WTC11 (cell line): ENCODE measurements around the gene OPCML. TPM values are rescaled to one million over a fixed set of nuclear protein-coding genes. Genes with fewer than 3 reads are reported as not detected.

Source experiments
- ATAC-seq: fragments of 200-7000 bp; cut with Tn5 transposase; 2 replicates; pipeline ENCODE4 v1.10.0; 2021; ENCODE audit warnings: mild to moderate bottlenecking, moderate library complexity
- CTCF ChIA-PET: fragments of 300-600 bp; sonication (Branson Sonifier 250); formaldehyde crosslinking; loops from one replicate; lab custom pipeline; 2021; ENCODE audit warnings: antibody characterized with exemption; lab: Charles Lee
- POLR2A ChIA-PET: fragments of 350-600 bp; sonication (Branson Sonifier 250); formaldehyde crosslinking; loops from one replicate; lab custom pipeline; 2021; ENCODE audit warnings: antibody characterized with exemption; lab: Charles Lee
- DNase-seq: peaks from one replicate; pipeline ENCODE4 v3.0.0; 2021; ENCODE audit warnings: low spot score
- H3K27ac Mint-ChIP-seq: 2 replicates; pipeline ENCODE4 v1.8.0; 2021; ENCODE audit warnings: mixed read lengths
- H3K27me3 Mint-ChIP-seq: 2 replicates; pipeline ENCODE4 v1.8.0; 2021; ENCODE audit warnings: low read depth, mild to moderate bottlenecking, moderate library complexity, mixed read lengths
- H3K36me3 Mint-ChIP-seq: 2 replicates; pipeline ENCODE4 v1.8.0; 2021; ENCODE audit warnings: mixed read lengths
- H3K4me1 Mint-ChIP-seq: 2 replicates; pipeline ENCODE4 v1.8.0; 2022; ENCODE audit warnings: mixed read lengths
- H3K4me3 Mint-ChIP-seq: 2 replicates; pipeline ENCODE4 v1.8.0; 2021; ENCODE audit warnings: mild to moderate bottlenecking, moderate library complexity, mixed read lengths
- H3K9me3 Mint-ChIP-seq: 2 replicates; pipeline ENCODE4 v1.8.0; 2021; ENCODE audit warnings: mixed read lengths
- ATF1 ChIP-seq: sonication (generic); formaldehyde crosslinking; IDR thresholded peaks from 2 replicates; pipeline ENCODE4 v1.8.1; 2023; ENCODE audit warnings: mild to moderate bottlenecking, moderate library complexity, missing genetic modification reagents
- ATF6 ChIP-seq: sonication (generic); formaldehyde crosslinking; IDR thresholded peaks from 2 replicates; pipeline ENCODE4 v1.8.1; 2023; ENCODE audit warnings: mild to moderate bottlenecking, missing genetic modification reagents
- CBFB ChIP-seq: sonication (generic); formaldehyde crosslinking; IDR thresholded peaks from 2 replicates; pipeline ENCODE4 v1.8.1; 2022; ENCODE audit warnings: mild to moderate bottlenecking, low read depth, missing genetic modification reagents
- E2F4 ChIP-seq: sonication (generic); formaldehyde crosslinking; IDR thresholded peaks from 2 replicates; pipeline ENCODE4 v1.8.1; 2022; ENCODE audit warnings: low read depth, mild to moderate bottlenecking, moderate library complexity, missing genetic modification reagents, borderline replicate concordance
- ESRRA ChIP-seq: sonication (generic); formaldehyde crosslinking; IDR thresholded peaks from 2 replicates; pipeline ENCODE4 v1.8.1; 2022; ENCODE audit warnings: mild to moderate bottlenecking, missing genetic modification reagents, borderline replicate concordance
- FOXP1 ChIP-seq: sonication (generic); formaldehyde crosslinking; IDR thresholded peaks from 2 replicates; pipeline ENCODE4 v1.8.0; 2022; ENCODE audit warnings: missing genetic modification reagents, mild to moderate bottlenecking, moderate library complexity, borderline replicate concordance
- GABPB1 ChIP-seq: sonication (generic); formaldehyde crosslinking; IDR thresholded peaks from 2 replicates; pipeline ENCODE4 v1.8.1; 2023; ENCODE audit warnings: mild to moderate bottlenecking, missing genetic modification reagents
- GTF2I ChIP-seq: fragments of 250-450 bp; sonication (Bioruptor Pico); conservative IDR thresholded peaks from 2 replicates; pipeline ENCODE4 v1.4.0; 2021; ENCODE audit warnings: mild to moderate bottlenecking
- HMGXB4 ChIP-seq: sonication (generic); formaldehyde crosslinking; IDR thresholded peaks from 2 replicates; pipeline ENCODE4 v1.8.1; 2023; ENCODE audit warnings: mild to moderate bottlenecking, moderate library complexity, missing genetic modification reagents
- IRF1 ChIP-seq: sonication (generic); formaldehyde crosslinking; IDR thresholded peaks from 2 replicates; pipeline ENCODE4 v1.8.0; 2023; ENCODE audit warnings: missing genetic modification reagents
- IRF2 ChIP-seq: sonication (generic); formaldehyde crosslinking; IDR thresholded peaks from 2 replicates; pipeline ENCODE4 v1.8.0; 2022; ENCODE audit warnings: low read depth, missing genetic modification reagents, borderline replicate concordance
- KAT7 ChIP-seq: sonication (generic); formaldehyde crosslinking; IDR thresholded peaks from 2 replicates; pipeline ENCODE4 v1.8.1; 2023; ENCODE audit warnings: missing genetic modification reagents, mild to moderate bottlenecking, borderline replicate concordance
- MXD4 ChIP-seq: fragments of 250-450 bp; sonication (Bioruptor Pico); IDR thresholded peaks from 2 replicates; pipeline ENCODE4 v1.8.0; 2021; ENCODE audit warnings: mild to moderate bottlenecking, moderate library complexity, borderline replicate concordance
- OVOL2 ChIP-seq: fragments of 250-450 bp; sonication (Bioruptor Pico); IDR thresholded peaks from 2 replicates; pipeline ENCODE4 v1.9.0; 2021; ENCODE audit warnings: mild to moderate bottlenecking, borderline replicate concordance
- PRRX2 ChIP-seq: fragments of 250-450 bp; sonication (Bioruptor Pico); IDR thresholded peaks from 2 replicates; pipeline ENCODE4 v1.8.0; 2021; ENCODE audit warnings: mild to moderate bottlenecking
- RELA ChIP-seq: sonication (generic); formaldehyde crosslinking; IDR thresholded peaks from 2 replicates; pipeline ENCODE4 v1.8.1; 2022; ENCODE audit warnings: missing genetic modification reagents, mild to moderate bottlenecking, borderline replicate concordance
- TCF7 ChIP-seq: sonication (generic); formaldehyde crosslinking; IDR thresholded peaks from 2 replicates; pipeline ENCODE4 v1.8.0; 2022; ENCODE audit warnings: mild to moderate bottlenecking, low read depth, missing genetic modification reagents, moderate library complexity
- USF2 ChIP-seq: sonication (generic); formaldehyde crosslinking; IDR thresholded peaks from 2 replicates; pipeline ENCODE4 v1.8.1; 2023; ENCODE audit warnings: mild to moderate bottlenecking, missing genetic modification reagents, moderate library complexity
- ZBTB43 ChIP-seq: sonication (generic); formaldehyde crosslinking; IDR thresholded peaks from 2 replicates; pipeline ENCODE4 v1.8.1; 2023; ENCODE audit warnings: mild to moderate bottlenecking, missing genetic modification reagents
- ZNF263 ChIP-seq: sonication (generic); formaldehyde crosslinking; IDR thresholded peaks from 2 replicates; pipeline ENCODE4 v1.8.1; 2022; ENCODE audit warnings: low read depth, mild to moderate bottlenecking, moderate library complexity, missing genetic modification reagents
- ZNF317 ChIP-seq: sonication (generic); formaldehyde crosslinking; IDR thresholded peaks from 2 replicates; pipeline ENCODE4 v1.8.1; 2023; ENCODE audit warnings: low read depth, mild to moderate bottlenecking, moderate library complexity, missing genetic modification reagents, borderline replicate concordance
- ZNF396 ChIP-seq: fragments of 250-450 bp; sonication (Bioruptor Pico); IDR thresholded peaks from 2 replicates; pipeline ENCODE4 v1.8.0; 2021; ENCODE audit warnings: mild to moderate bottlenecking, moderate library complexity, borderline replicate concordance
- ZSCAN18 ChIP-seq: fragments of 250-450 bp; sonication (Bioruptor Pico); IDR thresholded peaks from 2 replicates; pipeline ENCODE4 v2.1.2; 2022; ENCODE audit warnings: mild to moderate bottlenecking, moderate library complexity
- total RNA-seq: library from RNA; stranded (reverse); gene quantifications from 3 replicates; pipeline ENCODE4 v1.2.3, GENCODE V29; 2021

The OPCML gene
- total RNA-seq, 1 experiment from 2014 or later, result 1.5 TPM

- TF ChIP-seq HMGXB4 (CRISPR knock-in tag) (no peak), IRF1 (CRISPR knock-in tag) (no peak), USF2 (CRISPR knock-in tag) (no peak), ZBTB43 (no peak), GABPB1 (CRISPR knock-in tag) (no peak)
These were observed 27.4 kb downstream of the OPCML start (continued) for GRCh38 chr11:133504906-133505305.

GRCh38 chr11:133503776-133504175 is 28.5 kb downstream of the OPCML start:
- H3K4me1 Mint-ChIP-seq, result peaks cover 52% of the 10 kb centered on the region
- no peak for TF ChIP-seq RELA (CRISPR knock-in tag)
- no peak for TF ChIP-seq TCF7
- TF ChIP-seq PRRX2 (CRISPR knock-in tag), result no peak
- no peak for TF ChIP-seq GTF2I
- no peak for TF ChIP-seq IRF2 (CRISPR knock-in tag)
- TF ChIP-seq E2F4, result no peak
- no peak for TF ChIP-seq ATF1 (CRISPR knock-in tag)
- TF ChIP-seq OVOL2 (CRISPR knock-in tag), result no peak
- TF ChIP-seq ATF6, result no peak
- TF ChIP-seq FOXP1 (CRISPR knock-in tag), result no peak
- no peak for TF ChIP-seq GABPB1 (CRISPR knock-in tag)
- no peak for TF ChIP-seq ZNF317 (CRISPR knock-in tag)
- TF ChIP-seq CBFB, result no peak
- no peak for TF ChIP-seq ZNF396 (CRISPR knock-in tag)
- no peak for TF ChIP-seq KAT7
- no peak for TF ChIP-seq ZSCAN18 (CRISPR knock-in tag)
- no peak for TF ChIP-seq HMGXB4 (CRISPR knock-in tag)
- no peak for TF ChIP-seq MXD4 (CRISPR knock-in tag)
- TF ChIP-seq ZNF263 (CRISPR knock-in tag), result no peak
- no peak for TF ChIP-seq ESRRA (CRISPR knock-in tag)
- no peaks in the 10 kb centered on the region for H3K36me3 Mint-ChIP-seq
- H3K27ac Mint-ChIP-seq, result no peak overlapping the region
- ChIA-PET POLR2A (no interaction called here), CTCF (interaction anchor here (0.8 to 2.4 kb wide), 3 partner anchors 11 to 425 kb away, joined by 3 to 12 read pairs (median 3); no protein-coding TSS in a partner anchor)
- no peak for DNase-seq
- H3K27me3 Mint-ChIP-seq, result peaks cover 12% of the 10 kb centered on the region
- no peak for ATAC-seq
- no peaks in the 10 kb centered on the region for H3K9me3 Mint-ChIP-seq
- H3K4me3 Mint-ChIP-seq, result no peak overlapping the region
